ENCODE measurements around the gene GLTP.

GLTP gene

GRCh38 chr12:109921982-109922381 is 41.6 kb upstream of the GLTP start:
- H3K9me3 ChIP-seq (ENCODE audit: control insufficient read depth, low read length): no peaks in the 10 kb centered on the region
- no peak overlapping the region for H3K9ac ChIP-seq
- no peaks in the 10 kb centered on the region for H3K27me3 ChIP-seq (ENCODE audit: control insufficient read depth, insufficient read depth, low read length)
- no peaks in the 10 kb centered on the region for H3K4me1 ChIP-seq
- no peaks in the 10 kb centered on the region for H3K79me2 ChIP-seq
- H3K27ac ChIP-seq: no peak overlapping the region
- H3K4me2 ChIP-seq (ENCODE audit: low read length): no peak overlapping the region
- H2AFZ ChIP-seq: no peak overlapping the region
- H3K4me3 ChIP-seq (ENCODE audit: low read depth, low read length): no peak overlapping the region
- TF ChIP-seq CTCF (IDR thresholded peaks at IDR 0.05): no peak
- H3K36me3 ChIP-seq (ENCODE audit: control insufficient read depth, insufficient read depth, low read length): no peaks in the 10 kb centered on the region

GRCh38 chr12:109920261-109920780 is 40.0 kb upstream of the GLTP start:
- H3K4me3 ChIP-seq (ENCODE audit: low read depth, low read length): no peak overlapping the region
- no peak for TF ChIP-seq CTCF (IDR thresholded peaks at IDR 0.05)
- H3K27me3 ChIP-seq (ENCODE audit: control insufficient read depth, insufficient read depth, low read length): no peaks in the 10 kb centered on the region
- no peaks in the 10 kb centered on the region for H3K36me3 ChIP-seq (ENCODE audit: control insufficient read depth, insufficient read depth, low read length)
- H3K9me3 ChIP-seq (ENCODE audit: control insufficient read depth, low read length): no peaks in the 10 kb centered on the region
- H3K27ac ChIP-seq: no peak overlapping the region
- H2AFZ ChIP-seq: no peak overlapping the region
- no peak overlapping the region for H3K9ac ChIP-seq
- H3K4me1 ChIP-seq: no peaks in the 10 kb centered on the region
- no peak overlapping the region for H3K4me2 ChIP-seq (ENCODE audit: low read length)
- H3K79me2 ChIP-seq: no peaks in the 10 kb centered on the region

GRCh38 chr12:109919456-109919855 is 39.1 kb upstream of the GLTP start:
- Histone ChIP-seq H3K27ac (no peak overlapping the region), H3K4me3 (ENCODE audit: low read depth, low read length) (no peak overlapping the region), H3K9me3 (ENCODE audit: control insufficient read depth, low read length) (no peaks in the 10 kb centered on the region), H3K9ac (no peak overlapping the region), H3K27me3 (ENCODE audit: control insufficient read depth, insufficient read depth, low read length) (no peaks in the 10 kb centered on the region), H3K4me1 (no peaks in the 10 kb centered on the region), H3K36me3 (ENCODE audit: control insufficient read depth, insufficient read depth, low read length) (no peaks in the 10 kb centered on the region), H2AFZ (no peak overlapping the region), H3K4me2 (ENCODE audit: low read length) (no peak overlapping the region), H3K79me2 (no peaks in the 10 kb centered on the region)
- TF ChIP-seq CTCF (IDR thresholded peaks at IDR 0.05): no peak

DNA sequence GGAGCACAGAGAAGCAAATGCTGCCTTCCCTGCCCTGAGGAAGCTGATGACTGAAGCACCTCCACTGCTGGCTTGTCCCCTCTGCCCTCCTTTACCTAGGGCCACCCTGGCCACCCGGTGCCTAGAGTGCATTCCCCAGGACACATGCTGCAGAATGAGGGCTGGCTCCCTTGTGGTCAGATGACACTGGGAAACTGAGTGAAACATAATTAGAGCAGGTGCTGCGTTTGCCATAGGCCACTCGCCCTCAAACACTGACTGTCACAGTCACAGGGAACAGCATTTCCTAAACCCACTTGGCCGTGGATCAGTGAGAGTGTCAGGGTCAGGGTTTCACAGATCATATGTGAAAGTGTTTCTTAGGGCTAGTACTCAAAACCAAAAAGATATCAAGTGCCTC is 35.7 kb upstream of the GLTP start:
- Histone ChIP-seq H3K4me2 (ENCODE audit: low read length) (no peak overlapping the region), H3K79me2 (no peaks in the 10 kb centered on the region), H3K9me3 (ENCODE audit: control insufficient read depth, low read length) (no peaks in the 10 kb centered on the region), H3K27ac (no peak overlapping the region), H3K27me3 (ENCODE audit: control insufficient read depth, insufficient read depth, low read length) (no peaks in the 10 kb centered on the region), H3K9ac (no peak overlapping the region), H3K36me3 (ENCODE audit: control insufficient read depth, insufficient read depth, low read length) (no peaks in the 10 kb centered on the region), H3K4me3 (ENCODE audit: low read depth, low read length) (no peak overlapping the region), H2AFZ (no peak overlapping the region), H3K4me1 (no peaks in the 10 kb centered on the region)
- no peak for TF ChIP-seq CTCF (IDR thresholded peaks at IDR 0.05)

Data from parathyroid adenoma (tissue), 2 donors.